Esophagus squamous epithelium (tissue), 4 donors: ENCODE results near the gene ZNF787.

Experiments used
- CTCF ChIP-seq, 6 experiments: fragments of 450-650 bp in 4 of 6; fragments of 200-600 bp in 2 of 6; sonication (generic) in 2 of 6; IDR thresholded peaks; one replicate each; pipeline ENCODE4 v1.5.1; 2016 to 2019; ENCODE audit warnings: antibody characterized with exemption in 6 of 6, mild to moderate bottlenecking in 4 of 6, moderate library complexity in 4 of 6
- POLR2A ChIP-seq, 4 donors: fragments of 450-650 bp; IDR thresholded peaks; one replicate each; pipeline ENCODE4 v1.6.1; 2017; ENCODE audit warnings: antibody characterized with exemption in 4 of 4, mild to moderate bottlenecking in 4 of 4, moderate library complexity in 3 of 4

DNA sequence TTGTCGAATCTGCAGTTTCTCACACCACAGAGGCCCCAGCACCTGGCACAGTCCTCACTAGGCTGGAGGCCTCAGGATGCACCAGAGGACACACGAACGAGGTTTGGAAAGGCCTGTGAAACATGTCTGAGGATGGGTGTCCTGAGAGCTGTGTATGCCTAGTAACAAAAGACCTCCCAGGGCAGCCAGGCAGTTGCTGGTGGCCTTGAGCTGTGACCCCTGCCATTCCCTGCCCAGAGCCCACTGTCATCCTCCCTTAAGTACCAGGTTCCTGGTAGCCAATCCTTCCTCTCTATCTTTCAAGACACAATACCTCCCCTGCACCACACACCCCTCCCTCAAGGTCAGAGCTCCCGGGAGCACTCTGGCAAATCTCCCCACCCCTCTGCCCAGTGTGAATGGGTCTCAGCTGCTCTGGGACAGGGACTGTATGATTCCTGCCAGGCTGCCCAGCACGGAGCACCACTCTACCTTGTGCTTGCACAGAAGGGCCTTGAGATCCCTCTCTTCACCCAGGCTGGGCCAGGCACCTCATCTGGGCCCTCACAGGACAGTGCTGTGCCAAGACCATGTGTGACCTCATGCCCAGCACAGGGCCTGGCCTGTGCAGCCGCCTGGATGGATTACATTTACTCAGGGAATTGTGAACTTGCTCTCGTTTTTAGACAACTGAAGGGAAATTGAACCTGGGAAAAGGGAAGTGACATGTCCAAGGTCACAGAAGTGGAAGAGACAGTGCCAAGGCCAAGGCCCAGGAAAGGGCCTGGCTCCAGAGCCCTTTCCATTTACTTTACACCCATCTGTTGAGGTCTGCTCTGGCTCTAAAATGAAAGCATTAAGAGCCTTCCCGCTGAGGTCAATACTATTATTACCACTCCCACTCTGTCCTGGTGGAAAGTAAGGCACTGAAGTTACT is 2.2 kb downstream of the ZNF787 start:
- TF ChIP-seq CTCF (IDR thresholded peaks at IDR 0.05), result no peak
- no peak for TF ChIP-seq POLR2A (IDR thresholded peaks at IDR 0.05)
